Measurements from ENCODE around the gene TACC3.

The TACC3 gene

DNA sequence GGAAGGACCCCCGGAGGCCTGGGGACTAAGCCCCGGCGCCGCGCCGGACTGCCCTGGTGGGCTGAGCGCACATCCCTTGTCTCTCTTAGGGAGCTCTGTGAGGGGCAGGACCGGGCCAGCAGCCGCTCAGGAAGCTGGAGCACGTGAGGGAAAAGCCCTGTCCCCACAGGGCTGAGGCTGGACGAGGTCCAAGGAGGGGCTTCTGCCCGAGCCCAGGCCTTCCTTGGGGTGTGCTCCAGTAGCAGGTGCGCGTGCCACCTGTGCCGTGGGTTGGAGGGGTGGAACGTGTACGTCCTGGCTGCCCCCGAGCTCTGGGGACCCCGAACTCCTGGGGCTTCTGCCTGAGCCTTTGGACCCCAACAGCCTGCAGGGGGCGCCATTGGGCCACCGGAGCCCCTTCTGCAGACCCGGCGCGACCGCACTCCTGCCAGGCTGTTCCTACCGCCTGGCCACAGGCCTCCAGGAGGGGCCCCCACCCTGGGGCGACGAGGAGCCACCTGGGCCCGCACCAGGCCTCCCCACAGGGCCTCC, 27.2 kb downstream of the TACC3 start:
- no peak for DNase-seq

DNA sequence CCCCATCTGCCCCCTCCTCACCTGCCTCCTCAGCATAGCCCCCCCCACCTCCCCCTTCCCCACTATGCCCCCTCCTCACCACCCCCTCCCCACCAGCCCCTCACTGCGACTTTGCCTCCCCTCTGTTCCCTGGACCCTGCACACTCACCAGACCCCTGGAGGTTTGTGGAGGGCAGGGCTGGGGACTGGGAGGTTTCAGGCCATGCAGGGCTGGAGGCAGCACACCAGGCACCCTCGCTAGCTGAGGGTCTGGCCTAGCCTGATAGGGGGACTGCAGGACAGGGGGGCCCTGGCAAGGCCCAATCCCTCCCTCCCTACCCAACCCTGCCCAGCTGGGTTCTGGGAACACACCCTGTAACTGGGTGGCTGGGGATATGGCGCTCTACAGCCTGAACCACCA, 28.0 kb downstream of the TACC3 start:
- no peak for DNase-seq

DNA sequence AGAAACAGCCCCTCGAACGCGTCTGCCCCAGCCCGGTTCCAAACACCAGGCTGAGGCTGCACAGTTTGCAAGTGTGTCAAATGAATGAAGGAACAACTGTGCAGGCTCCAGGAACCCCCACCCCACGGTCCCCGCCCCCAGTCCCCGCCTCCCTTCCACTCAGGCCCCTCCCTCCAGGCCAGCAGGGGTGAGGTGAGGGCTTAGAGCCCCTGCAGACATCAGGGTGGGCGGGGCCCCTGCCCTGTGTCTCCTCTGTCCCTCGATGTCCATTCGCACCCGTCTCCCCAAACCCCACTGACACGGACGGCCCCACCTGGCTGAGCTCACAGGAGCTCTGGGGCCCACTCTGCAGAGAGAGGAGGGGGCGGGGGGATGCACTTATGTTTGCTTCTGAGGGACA, 28.5 kb downstream of the TACC3 start:
- DNase-seq, result no peak

DNA sequence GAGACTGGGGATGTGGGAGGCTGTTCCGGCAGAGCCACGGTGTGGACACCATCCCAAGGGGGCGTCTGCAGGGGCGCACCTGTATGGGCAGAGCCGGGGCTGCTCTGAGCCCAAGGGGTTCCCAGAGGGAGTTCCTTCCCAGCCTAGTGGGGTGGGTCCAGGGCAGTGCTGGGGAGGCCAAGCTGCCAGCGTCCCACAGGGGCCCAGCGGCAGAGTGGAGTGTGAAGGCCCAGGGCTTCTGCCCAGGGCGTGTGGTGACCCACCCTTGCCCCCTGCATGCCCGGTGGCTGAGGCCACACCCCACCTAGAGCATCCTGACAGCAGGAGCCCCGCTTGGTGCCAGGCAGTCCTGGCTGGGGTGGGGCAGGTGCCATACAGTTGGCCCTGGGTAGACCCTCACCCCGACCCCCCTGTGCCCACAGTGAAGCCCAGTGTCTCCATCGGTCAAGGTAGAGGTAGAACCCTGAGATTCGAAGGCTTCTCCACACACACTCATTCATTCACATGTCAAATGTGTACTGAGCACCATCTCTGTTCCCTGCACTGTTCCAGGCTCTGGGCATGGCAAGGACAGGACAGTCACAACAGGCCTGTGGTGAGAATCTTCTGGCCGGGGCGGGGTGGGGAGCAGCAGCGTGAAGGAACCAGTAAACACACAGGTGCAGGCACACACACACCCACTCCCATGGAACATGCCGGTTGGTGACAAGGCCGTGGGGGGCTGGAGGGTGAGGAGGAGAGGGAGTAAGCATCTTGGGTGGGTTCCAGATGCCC, 29.2 kb downstream of the TACC3 start:
- no peak for DNase-seq

DNA sequence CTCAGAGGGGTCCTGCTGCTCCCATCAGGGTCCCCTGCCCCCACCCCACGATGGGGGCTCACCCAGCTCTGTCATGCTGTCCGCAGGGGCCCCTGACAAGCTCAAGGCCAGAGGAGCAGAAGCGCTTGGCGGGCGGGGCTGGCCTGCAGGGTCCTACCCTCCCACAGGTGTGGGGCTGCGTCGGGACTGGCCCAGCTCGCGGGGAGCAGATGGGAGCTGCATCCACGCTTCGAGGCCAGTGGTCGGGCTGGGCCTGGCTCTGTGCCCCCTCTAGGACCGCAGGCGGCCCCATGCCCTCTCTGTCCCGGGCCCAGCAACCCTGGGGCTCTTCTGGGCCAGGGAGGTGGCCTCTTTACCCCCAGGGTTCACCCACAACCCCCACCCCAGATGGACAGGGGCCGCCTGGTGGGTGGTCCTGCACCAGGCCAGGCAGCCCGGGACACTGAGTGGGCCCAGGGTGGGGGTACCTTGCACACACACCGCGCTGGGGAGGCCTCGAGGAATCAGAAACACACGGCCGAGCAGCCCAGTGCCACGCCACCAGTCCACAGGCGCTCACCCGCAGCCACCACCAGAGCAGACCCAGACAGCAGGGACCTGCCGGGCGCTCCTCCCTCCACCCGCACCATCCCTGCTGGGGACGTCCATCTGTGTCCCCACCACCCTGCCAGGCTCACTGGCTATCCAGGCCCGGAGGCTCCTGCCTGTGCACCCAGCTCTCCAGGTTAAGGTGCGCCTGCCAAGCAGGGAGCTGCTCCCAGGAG, 30.0 kb downstream of the TACC3 start:
- no peak for DNase-seq

DNA sequence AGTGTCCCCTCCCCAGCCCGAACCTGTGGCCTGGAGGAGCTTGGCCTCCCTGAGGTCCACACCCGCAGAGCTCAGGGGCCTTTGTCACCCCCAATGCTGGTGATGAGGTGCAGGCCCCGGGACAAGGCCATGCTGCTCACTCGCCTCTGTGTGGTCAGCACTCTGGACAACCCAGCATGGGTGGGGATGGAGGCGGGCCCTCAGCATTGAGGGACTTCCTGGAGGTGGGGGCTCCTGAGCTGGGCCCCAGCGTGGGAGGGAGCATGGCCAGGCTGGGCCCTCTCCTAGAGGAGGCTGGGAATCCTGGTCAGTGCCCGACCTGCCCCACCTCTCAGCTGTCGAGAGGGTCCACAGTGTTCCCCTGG, 30.6 kb downstream of the TACC3 start:
- no peak for DNase-seq

DNA sequence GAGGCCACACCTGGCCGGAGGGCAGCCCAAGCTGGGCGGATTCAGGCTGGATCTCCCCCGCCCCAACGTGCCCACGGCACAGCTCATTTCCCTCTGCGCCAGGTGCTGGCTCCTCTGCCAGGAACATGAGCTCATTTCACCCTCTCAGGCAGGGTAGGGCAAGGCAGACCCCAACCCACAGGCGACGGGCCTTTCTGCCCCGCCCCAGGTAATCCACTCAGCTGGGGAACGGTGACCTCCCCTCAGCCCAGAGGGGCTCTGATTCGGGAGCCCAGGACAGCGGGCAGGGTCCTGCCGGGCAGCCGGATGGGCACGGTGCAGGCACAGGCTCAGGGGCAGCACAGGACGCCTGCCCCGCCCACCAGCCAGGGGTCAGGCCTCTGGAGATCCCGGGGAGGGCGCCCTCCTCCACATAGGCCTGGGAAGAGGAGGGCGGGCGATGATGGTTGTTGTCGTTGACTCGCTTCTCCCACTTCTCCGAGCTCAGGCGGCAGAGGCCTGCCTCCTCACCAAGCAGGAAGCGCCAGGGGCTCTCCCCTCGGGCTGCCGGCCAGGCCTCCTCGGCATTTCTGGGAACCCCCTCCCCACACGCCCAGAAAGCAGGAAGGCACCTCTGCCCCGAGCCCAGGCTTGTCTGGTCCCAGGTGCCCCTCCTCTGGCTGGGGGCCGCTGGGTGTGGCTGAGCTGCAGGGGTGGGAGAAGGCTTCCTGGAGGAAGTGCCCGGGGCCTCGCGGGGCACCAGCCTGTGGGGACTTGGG, 31.1 kb downstream of the TACC3 start:
- DNase-seq, result no peak

DNA sequence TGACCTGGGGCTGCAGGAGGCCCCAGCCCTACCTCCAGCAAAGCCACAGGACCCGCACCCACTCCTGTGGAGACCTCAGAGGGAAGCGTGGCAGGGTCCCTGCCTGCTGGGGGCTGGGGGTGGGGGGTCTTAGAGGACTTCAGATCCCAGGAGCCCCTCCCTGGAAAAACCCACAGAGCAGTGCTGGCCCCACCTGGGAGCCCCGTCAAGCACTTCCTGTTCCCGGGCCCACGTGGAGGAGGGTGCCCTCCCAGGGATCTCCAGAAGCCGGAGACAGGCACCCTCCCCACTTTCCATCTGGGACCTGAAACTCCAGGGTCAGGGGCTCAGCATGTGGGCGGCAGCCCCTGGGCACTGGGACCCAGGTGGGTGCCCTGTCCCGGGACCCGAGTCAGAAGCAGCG, 32.0 kb downstream of the TACC3 start:
- no peak for DNase-seq

DNA sequence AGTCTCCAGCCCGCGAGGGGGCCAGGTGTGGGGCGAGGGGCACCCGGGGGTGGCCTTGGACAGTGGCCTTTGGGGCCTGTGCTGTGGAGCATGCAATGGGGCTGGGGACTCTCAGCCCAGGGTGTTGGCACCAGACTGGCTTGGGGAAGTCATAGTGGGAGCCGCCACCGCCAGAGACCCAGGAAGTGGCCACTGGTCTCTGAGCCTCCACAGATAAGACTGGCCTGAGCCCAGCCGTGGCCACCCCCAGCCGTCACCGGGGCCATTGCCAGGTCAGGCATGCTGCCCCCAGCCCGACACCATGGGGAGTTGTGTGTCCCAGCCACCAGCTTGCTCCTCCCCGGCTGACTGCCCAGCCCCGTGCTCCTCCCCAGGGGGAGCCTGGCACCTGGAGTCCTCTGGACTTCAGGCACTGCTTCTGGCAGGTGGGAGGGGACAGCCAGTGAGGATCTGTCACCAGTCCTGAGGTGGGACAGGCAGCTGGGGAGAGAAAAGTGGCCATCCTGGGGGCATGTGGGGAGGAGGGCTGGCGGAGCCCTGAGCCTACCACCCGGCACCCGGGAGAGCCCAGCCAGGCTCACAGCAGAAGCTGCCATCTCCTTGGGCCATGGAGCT, 32.5 kb downstream of the TACC3 start:
- no peak for DNase-seq

DNA sequence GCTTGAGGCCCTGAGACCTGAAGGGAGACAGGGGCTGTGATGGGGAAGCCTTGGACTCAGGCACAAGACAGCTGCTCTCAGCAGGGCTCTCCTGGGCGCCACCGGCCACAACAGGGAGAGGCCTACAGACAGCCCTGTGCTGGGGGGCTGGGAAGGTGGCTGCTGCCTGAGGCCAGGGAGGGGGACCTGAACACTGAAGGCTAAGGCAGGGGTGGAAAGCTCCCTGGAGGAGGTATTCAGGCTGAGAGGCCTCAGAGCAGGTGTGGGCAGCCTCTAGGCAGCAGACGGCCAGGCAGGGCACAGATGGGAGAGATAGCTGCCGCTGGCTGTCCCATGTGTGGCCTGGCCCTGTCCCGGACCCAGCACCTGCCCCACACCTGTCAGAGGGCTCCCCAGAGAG, 33.0 kb downstream of the TACC3 start:
- DNase-seq, result no peak

DNA sequence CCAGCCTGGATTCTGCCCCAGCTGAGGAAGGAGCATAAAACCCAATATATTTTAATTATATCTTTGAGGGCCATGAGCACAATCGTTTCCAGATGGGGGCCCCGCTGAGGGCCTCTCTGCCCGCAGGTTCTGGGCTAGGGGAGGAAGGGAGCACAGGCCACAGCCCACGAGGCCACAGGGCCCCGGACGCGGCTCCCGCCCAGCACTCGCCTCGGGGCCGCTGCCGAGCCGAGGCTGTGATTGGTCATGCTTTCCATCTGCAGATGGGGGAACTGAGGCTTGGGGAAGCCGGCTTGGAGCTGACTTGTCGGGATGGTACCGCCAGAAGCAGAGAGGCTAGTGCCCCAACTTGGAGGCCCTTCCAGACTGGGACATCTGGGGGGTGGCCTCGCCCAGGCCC, 34.0 kb downstream of the TACC3 start:
- DNase-seq, result no peak

DNA sequence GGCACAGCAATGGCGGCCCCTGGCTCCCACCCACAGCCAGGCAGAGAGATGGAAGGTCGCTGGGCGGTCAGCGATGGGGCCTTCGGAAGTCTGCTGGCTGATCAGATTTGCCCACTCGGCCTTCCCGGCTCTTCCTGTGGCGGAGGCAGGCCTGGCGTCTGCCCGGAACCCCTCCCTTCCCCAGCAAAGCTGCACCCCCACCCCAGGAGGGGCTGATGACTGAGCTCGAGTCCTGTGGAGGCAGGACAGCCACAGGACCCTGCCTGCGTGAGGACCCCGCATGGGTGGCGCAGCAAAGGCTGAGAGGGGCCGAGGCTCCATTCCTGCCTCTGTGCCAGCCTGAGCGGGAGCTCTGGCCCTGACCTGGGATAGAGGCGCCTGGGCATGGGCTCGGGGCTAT, 34.8 kb downstream of the TACC3 start:
- DNase-seq, result no peak

DNA sequence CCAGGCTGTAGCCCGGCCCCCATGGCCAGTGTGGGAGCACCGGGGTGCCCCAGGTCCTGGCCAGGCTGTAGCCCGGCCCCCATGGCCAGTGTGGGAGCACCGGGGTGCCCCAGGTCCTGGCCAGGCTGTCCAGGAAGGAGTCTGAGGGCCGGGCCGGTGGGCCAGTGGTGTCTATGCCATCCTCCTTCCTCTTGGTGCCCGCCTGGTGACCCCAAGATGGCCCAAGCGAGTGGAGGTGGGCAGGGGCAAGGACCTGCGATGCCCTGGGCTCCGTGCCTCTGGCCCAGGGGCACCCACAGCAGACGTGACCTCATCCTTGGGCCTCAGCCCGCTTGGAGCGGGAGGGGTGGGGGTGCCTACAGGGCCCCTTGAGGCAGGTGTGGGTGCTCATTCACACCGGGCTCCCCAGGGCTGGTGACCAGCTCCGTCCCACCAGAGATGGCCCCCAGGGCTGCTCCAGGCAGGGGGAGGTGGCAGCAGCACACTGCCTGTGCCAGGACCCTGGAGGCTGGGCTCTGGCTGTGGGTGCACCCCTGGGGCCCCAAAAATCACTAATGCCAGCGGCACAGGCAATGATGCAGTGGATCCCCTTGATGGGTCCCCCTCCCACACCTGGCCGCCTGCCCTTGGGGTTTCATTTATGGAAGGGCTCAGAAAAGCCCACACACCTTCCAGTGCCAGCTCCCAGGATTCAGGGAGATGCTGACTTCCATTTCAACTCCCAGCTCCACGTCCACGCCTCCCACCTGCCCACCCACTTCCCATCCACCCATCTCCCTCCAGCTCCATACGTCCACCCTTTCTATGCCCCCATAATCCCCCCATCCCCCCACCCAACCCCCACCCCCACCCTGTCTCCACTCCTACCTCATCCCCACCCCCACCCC, 35.8 kb downstream of the TACC3 start:
- DNase-seq, result no peak

DNA sequence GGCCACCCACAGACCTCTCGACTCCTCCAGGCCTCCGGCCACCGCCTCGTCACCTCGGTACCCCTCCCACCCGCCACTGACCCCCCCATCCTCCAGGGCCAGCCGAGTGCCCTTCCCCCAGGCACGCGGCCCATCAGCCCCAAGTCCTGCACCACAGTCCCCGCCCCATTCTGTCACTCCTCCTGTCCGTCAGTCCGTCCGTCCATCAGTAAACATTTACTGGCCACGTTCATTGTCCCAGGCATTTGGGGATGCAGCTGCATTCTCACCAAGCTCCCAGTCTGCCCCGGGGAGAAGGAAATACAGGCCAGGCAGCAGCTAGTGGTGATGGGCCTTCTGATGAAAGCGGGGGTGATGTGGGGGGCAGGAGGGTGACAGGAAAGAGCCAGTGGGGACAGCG, 36.5 kb downstream of the TACC3 start:
- DNase-seq, result no peak

DNA sequence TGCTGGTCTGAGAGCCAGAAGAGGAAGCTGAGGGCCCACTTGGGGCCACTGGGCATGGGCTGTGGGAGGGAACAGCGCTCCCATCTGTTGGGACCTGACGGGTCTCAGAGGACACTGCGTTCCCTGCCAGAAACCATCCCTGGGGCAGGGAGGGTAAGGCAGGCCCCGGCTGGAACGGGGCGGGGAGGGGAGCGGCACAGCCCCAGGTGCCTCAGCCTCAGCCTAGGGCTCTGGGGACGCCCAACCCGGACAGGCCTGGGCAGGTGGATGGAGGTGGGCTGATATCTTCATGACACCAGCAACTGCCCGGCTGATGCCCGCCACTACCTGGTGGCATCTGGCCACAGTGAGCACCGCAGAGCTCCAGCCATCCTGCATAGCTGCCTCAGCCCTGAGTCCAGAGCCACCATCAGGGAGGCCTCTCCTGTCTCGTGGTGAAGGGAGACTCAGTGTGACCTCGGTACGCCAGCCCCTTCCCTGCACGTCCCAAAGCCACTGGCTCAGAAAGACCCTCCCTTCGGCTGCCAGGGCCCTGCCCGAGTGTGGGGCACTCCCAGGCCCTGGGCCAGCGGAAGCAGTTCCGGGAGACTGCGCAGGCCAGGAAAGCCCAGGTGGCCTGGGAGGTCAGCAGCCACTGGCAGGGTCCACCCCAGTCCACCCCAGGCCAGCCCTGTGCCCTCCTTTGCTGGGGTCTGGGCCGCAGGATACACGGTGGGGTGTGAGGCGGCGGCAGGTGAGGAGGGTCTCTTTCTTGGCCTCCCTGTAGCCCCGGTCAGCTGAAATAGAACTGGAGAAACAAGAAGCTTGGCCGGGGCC, 37.2 kb downstream of the TACC3 start:
- DNase-seq, result no peak

DNA sequence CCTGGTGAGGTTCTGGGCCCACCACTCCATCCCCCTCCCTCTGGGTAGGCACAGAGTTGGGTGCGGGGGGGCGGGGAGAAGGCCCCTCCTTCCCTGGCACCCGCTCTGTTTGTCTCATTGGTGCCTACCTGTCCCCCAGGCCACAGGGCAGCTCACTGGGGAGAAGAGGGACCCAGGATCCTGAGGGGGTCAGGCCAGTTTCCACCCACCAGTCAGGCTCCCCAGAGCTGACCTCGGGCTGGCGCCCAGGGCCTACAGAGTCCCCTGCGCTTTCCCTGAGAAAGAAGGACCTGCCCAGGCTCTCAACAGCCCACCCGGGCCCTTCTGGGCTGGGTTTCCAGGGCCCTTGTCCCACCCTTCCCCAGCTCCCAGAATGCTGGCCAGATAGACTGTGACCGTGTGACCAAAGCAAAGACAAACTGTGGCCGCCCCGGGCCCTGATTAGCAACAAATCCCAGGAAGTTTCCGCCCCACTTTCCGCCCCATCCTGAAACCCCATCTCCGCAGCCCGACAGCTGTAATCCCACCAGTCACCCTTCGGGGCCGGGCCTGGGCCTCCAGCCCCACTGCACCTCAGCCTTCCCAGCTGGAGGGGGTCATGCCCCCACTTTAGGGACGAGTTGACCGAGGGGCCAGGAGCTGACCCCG, 38.0 kb downstream of the TACC3 start:
- no peak for DNase-seq

DNA sequence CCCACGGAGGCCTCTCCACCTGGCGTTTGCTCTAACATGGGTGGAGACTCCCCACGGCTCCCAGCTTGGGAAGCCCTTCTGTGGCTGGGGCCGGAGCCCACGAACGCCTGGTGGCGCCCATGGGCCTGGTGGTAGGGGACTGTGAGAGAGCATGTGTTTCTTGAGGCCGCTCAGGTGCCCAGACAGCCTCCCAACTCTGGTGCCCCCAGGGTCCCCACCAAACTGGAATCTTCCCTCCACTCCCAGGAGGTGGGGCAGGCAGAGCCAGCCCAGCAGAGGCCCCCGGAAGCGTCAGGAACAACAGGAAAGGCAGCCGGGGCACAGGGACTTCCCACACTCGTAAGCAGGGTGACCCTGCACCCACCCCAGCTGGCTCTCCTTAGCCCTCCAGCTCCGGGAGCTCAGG, 38.5 kb downstream of the TACC3 start:
- DNase-seq, result no peak

DNA sequence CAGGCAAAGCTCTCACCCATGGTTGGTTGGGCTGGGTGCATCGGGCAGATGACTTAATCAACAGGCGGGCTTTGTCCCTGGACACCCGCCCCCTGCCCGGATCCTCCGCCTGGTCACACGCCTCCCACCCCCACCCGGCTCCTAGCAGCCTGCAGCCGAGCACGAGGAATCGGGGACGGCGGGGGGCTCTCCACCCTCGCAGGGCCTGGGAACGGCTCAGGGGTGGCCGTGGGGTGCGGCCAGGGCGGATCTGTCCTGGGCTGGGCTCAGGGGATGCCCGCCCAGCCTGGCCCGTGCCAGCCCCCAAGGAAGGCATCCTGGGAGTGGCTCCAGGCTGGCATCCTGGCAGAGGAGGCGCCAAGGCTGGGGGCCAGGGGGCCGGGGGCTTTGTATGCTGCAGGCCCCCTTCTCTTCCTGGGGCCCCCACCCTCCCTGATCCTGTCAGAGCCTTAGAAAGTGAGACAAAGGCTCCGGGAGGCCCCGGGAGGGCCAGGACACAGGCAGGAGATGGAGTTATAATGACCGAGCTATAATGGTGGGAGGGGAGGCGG, 39.3 kb downstream of the TACC3 start:
- no peak for DNase-seq

DNA sequence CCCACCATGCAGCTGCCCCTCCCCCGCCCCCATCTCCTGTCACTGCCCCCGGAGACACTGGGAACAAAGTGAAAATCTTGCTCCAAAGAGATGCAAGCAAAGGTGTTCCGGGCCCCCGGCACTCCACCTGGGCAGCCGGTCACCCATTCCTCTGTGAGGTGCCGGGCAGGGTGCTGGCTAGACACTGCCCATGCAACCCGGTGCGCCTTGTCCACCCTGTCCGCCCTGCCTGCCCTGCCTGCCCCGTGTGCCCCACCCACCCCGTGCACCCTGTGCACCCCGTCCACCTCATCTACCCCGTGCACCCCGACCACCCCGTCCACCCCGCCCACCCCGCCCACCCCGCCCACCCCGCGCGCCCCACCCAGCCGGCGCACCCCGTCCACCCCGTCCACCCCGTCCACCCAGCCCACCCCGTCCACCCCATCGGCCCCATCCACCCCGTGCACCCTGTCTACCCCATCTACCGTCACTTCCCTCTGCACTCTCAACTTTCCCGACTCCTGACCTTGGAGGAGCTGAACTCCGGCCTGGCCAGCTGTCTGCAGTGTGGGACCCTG, 39.9 kb downstream of the TACC3 start:
- DNase-seq, result no peak
